NT2/D1 (cell line): ENCODE measurements around the gene NPLOC4.

ENCODE experiments used
- SUZ12 ChIP-seq: IDR thresholded peaks from 2 replicates; pipeline ENCODE4 v1.6.1; 2011; ENCODE audit not compliant: insufficient read length, insufficient read depth; ENCODE audit errors: extremely low read depth
- YY1 ChIP-seq: IDR thresholded peaks from 2 replicates; pipeline ENCODE4 v1.6.1; 2011; ENCODE audit not compliant: insufficient read length, insufficient read depth
- ZNF274 ChIP-seq: IDR thresholded peaks from 2 replicates; pipeline ENCODE4 v1.6.1; 2011; ENCODE audit warnings: mild to moderate bottlenecking, low read depth, low read length

GRCh38 chr17:81528384-81528650 is 108.6 kb downstream of the NPLOC4 start:
- no peak for TF ChIP-seq YY1
- TF ChIP-seq ZNF274: no peak
- no peak for TF ChIP-seq SUZ12
